ENCODE results near the gene PRM1.

The PRM1 gene

GRCh38 chr16:11251525-11252481 lies 29.3 kb downstream of the PRM1 start:
- no peak for DNase-seq

GRCh38 chr16:11250786-11251524 lies 30.2 kb downstream of the PRM1 start:
- no peak for DNase-seq

- no peak for DNase-seq
These were observed 30.9 kb downstream of the PRM1 start for GRCh38 chr16:11250091-11250785.

- DNase-seq, result no peak
These were observed 31.7 kb downstream of the PRM1 start for GRCh38 chr16:11249233-11250061.

- DNase-seq, result no peak
These were observed 33.0 kb downstream of the PRM1 start for GRCh38 chr16:11248133-11248532.

GRCh38 chr16:11245988-11246387 lies 35.1 kb downstream of the PRM1 start:
- DNase-seq, result no peak

DNA sequence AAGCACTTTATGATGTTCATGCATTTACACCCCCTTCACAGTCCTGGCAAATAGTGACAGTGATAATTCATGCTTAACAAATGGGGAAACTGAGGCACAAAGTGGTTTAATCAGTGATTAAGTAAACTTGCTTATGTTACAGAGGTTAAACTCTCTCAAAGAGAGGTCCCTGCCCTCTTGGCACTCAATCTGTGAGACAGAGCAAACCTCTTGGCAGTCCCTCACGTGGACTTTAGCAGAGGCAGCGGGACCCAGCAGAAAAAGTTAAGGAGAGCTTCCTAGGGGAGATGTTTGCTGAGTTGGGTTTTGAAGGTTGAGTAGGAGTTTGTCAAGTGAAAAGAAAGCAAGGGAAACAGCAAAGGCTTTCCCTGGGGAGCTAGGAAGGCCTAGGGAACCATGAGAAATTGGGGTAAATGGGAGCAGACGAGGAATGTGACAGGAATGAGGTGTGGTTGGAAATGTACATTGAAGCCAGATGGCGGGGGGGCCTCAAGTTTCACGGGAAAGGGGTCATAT lies 35.9 kb downstream of the PRM1 start:
- DNase-seq, result no peak

DNA sequence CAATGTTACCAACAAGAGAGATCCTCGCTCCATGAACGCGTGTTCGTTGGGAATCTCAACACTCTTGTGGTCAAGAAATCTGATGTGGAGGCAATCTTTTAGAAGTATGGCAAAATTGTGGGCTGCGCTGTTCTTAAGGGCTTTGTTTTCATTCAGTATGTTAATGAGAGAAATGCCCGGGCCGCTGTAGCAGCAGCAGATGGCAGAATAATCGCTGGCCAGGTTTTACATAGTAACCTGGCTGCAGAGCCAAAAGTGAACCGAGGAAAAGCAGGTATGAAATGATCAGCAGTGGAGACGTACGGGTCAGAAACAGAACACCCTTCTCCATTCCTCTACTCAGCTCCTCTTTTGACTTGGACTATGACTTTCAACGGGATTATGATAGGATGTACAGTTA lies 38.5 kb downstream of the PRM1 start:
- DNase-seq, result no peak

DNA sequence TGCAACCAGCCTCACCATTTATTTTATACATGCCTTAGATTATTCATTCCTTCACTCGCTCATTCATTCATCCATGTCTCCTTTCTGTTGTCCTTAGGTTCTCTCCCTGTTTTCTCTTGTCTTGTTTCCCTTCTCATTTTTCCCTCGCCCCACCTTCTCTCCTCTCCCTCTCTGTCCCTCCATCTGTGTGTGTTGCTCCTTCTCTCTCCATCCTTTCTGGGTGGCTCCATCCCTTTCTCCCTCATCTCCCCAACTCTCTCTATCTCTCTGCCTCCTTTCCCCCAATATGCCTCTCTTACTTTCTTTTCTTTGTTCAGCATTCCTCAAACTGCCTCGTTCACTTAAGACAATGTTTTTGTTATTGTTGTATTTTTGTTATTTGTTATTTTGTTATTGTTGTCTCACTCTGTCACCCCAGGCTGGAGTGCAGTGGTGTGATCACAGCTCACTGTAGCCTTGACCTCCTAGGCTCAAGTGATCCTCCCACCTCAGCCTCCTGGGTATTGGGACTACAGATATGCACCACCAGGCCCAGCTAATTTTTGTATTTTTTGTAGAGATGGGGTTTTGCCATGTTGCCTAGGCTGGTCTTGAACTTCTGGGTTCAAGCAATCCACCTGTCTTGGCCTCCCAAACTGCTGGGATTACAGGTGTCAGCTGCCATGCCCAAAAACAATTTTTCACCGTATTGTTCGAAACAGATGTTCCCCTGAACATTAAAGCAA lies 39.5 kb downstream of the PRM1 start:
- no peak for DNase-seq

DNA sequence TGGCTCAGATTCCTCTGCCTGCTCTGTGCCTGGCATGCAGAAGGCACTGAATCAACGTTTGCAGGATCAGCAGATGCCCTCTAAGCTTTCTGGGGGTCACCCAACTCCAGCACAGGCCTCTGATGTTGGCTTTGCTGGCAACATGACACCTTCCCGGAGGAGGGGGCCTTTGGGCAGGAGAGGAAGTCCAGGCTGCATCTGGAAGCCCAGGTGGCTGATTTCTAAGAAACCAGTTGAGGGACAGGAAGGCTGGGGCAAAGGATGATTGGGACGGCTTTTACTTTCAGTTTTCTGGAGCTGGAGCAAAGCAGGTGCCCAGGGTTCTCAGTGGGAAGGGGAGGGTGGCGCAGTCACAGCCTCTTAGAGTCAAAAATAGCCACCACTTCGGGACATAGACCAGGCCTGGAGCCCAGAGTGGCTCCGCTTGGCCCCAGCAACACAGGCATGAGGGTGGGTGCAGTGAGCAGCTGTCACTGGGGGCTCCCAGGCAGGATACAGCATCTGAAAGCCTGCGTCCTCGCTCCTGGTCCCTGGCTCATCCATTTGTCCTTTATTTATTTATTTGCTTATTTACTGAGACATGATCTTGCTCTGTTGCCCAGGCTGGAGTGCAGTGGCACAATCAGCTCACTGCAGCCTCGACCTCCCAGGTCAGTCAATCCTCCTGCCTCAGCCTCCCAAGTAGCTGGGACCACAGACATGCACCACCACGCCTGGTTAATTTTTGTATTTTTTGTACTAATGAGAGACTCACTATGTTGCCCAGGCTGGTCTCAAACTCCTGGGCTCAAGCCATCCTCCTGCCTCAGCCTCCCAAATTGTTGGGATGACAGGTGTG lies 40.3 kb downstream of the PRM1 start:
- peak; percentile 46 for DNase-seq

GRCh38 chr16:11239644-11240632 lies 41.2 kb downstream of the PRM1 start:
- no peak for DNase-seq

- no peak for DNase-seq
These were observed 42.6 kb downstream of the PRM1 start for GRCh38 chr16:11238272-11239202.

- peak; percentile 95 for DNase-seq
These were observed 44.5 kb downstream of the PRM1 start for GRCh38 chr16:11236461-11237254.

GRCh38 chr16:11235703-11235991 lies 45.5 kb downstream of the PRM1 start:
- DNase-seq, result peak; percentile 83

DNA sequence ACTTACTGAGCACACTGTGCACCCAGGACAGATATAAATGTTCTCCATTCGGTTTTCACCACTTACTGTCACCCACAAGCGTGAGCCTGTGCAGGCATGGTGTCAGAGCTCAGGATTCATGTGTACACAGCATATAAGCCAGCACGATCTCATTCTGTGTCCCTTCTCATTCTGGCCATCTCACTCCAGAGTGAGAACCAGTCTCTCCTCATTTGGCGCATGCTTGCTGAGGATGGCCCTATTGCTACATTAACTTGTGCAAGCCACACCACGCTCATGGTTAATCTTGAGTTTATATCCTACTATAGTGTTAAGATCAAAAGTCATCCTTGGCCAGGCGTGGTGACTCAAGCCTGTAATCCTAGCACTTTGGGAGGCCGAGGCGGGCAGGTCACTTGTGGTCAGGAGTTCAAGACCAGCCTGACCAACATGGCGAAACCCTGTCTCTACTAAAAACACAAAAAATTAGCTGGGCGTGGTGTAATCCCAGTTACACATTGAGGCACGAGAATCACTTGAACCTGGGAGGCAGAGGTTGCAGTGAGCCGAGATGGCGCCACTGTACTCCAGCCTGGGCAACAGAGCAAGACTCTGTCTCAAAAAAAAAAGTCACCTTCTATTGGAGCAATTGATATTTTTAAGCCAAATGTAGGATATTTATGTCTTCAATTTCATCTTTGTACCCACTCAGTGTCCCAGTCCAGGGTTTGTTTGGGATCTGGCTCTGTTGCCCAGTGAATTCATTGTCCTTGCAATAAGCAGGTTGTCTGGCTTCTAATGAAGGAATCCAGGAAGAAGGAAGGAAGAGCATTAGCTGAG lies 46.0 kb downstream of the PRM1 start:
- peak; percentile 48 for DNase-seq

GRCh38 chr16:11233727-11234376 lies 47.3 kb downstream of the PRM1 start:
- DNase-seq, result peak; percentile 62
